Loucy (cell line): Measurements from ENCODE around the gene NIT2.

Experiments used
- H2AFZ ChIP-seq: fragments of 200-600 bp; sonication (generic); 2 replicates; pipeline ENCODE4 v1.6.0; 2016; ENCODE audit warnings: antibody characterized with exemption, mild to moderate bottlenecking, low read length, moderate library complexity
- H3F3A ChIP-seq: fragments of 200-600 bp; 2 replicates; pipeline ENCODE4 v1.6.0; 2016; ENCODE audit warnings: antibody characterized with exemption, low read depth, mild to moderate bottlenecking
- H3K27me3 ChIP-seq: fragments of 200-600 bp; sonication (generic); 2 replicates; pipeline ENCODE4 v1.6.1; 2014; ENCODE audit warnings: low read length, mild to moderate bottlenecking; ENCODE audit not compliant: insufficient read depth, poor library complexity, severe bottlenecking
- H3K36me3 ChIP-seq: fragments of 200-600 bp; sonication (generic); 2 replicates; pipeline ENCODE4 v1.6.1; 2016; ENCODE audit warnings: low read length; ENCODE audit not compliant: insufficient read depth
- H3K4me1 ChIP-seq: fragments of 200-600 bp; sonication (generic); 2 replicates; pipeline ENCODE4 v1.5.1; 2014; ENCODE audit warnings: low read length, mild to moderate bottlenecking; ENCODE audit not compliant: insufficient read depth, poor library complexity, severe bottlenecking
- H3K4me2 ChIP-seq: fragments of 200-600 bp; sonication (generic); 2 replicates; pipeline ENCODE4 v1.6.0; 2014; ENCODE audit warnings: antibody characterized with exemption, low read length, low read depth, mild to moderate bottlenecking; ENCODE audit not compliant: poor library complexity, severe bottlenecking
- H3K4me3 ChIP-seq: fragments of 200-600 bp; sonication (generic); 2 replicates; pipeline ENCODE4 v1.5.1; 2014; ENCODE audit warnings: low read length, mild to moderate bottlenecking, mixed read lengths; ENCODE audit not compliant: poor library complexity, severe bottlenecking
- H3K79me2 ChIP-seq: fragments of 200-600 bp; sonication (generic); 2 replicates; pipeline ENCODE4 v1.6.1; 2014; ENCODE audit warnings: low read length; ENCODE audit not compliant: insufficient read depth
- H3K9ac ChIP-seq: fragments of 200-600 bp; sonication (generic); 2 replicates; pipeline ENCODE4 v1.6.0; 2014; ENCODE audit warnings: mild to moderate bottlenecking, low read depth, low read length, moderate library complexity; ENCODE audit not compliant: poor library complexity, severe bottlenecking
- H3K9me2 ChIP-seq: fragments of 200-600 bp; sonication (generic); replicated peaks from 2 replicates; pipeline ENCODE4 v1.6.1; 2016; ENCODE audit warnings: low read depth, low read length, mixed read lengths
- H3K9me3 ChIP-seq: fragments of 200-600 bp; sonication (generic); 2 replicates; pipeline ENCODE4 v1.6.1; 2014; ENCODE audit warnings: mild to moderate bottlenecking, antibody characterized with exemption, low read length, low read depth; ENCODE audit not compliant: insufficient read depth
- H4K20me1 ChIP-seq: fragments of 200-600 bp; sonication (generic); 2 replicates; pipeline ENCODE4 v1.6.0; 2014; ENCODE audit warnings: antibody characterized with exemption, low read length, mild to moderate bottlenecking; ENCODE audit not compliant: insufficient read depth, poor library complexity, severe bottlenecking
- CTCF ChIP-seq: fragments of 200-600 bp; sonication (generic); conservative IDR thresholded peaks from 2 replicates; pipeline ENCODE4 v1.5.1; 2014; ENCODE audit warnings: mild to moderate bottlenecking, antibody characterized with exemption, low read length
- EZH2phosphoT487 ChIP-seq: fragments of 200-600 bp; IDR thresholded peaks from 2 replicates; pipeline ENCODE4 v1.6.1; 2018; ENCODE audit warnings: antibody characterized with exemption, mild to moderate bottlenecking, moderate library complexity, borderline replicate concordance

The NIT2 gene

GRCh38 chr3:100316641-100317069 lies 17.9 kb upstream of the NIT2 start:
- H3K9ac ChIP-seq = no peak overlapping the region
- H3K79me2 ChIP-seq = no peaks in the 10 kb centered on the region
- no peaks in the 10 kb centered on the region for H3K27me3 ChIP-seq
- TF ChIP-seq EZH2phosphoT487 (no peak), CTCF (peak; percentile 72)
- peaks cover 24% of the 10 kb centered on the region; the same call in 1 of the 2 replicates for H3K36me3 ChIP-seq
- H3K9me2 ChIP-seq = no peaks in the 10 kb centered on the region
- no peaks in the 10 kb centered on the region for H4K20me1 ChIP-seq
- no peaks in the 10 kb centered on the region for H3F3A ChIP-seq
- H3K9me3 ChIP-seq = no peaks in the 10 kb centered on the region
- H3K4me3 ChIP-seq = no peak overlapping the region
- H2AFZ ChIP-seq = no peak overlapping the region
- no peaks in the 10 kb centered on the region for H3K4me1 ChIP-seq
- H3K4me2 ChIP-seq = no peak overlapping the region

GRCh38 chr3:100317912-100318311 lies 16.6 kb upstream of the NIT2 start:
- Histone ChIP-seq H3K4me1 (no peaks in the 10 kb centered on the region), H3K4me3 (no peak overlapping the region), H2AFZ (no peak overlapping the region), H3K27me3 (no peaks in the 10 kb centered on the region), H4K20me1 (no peaks in the 10 kb centered on the region), H3F3A (no peaks in the 10 kb centered on the region), H3K9me2 (no peaks in the 10 kb centered on the region), H3K9ac (no peak overlapping the region), H3K4me2 (no peak overlapping the region), H3K79me2 (no peaks in the 10 kb centered on the region), H3K9me3 (no peaks in the 10 kb centered on the region), H3K36me3 (peaks cover 24% of the 10 kb centered on the region; the same call in 1 of the 2 replicates)
- no peak for TF ChIP-seq EZH2phosphoT487
- TF ChIP-seq CTCF = no peak

- H3K4me3 ChIP-seq = no peak overlapping the region
- H3F3A ChIP-seq = no peaks in the 10 kb centered on the region
- no peaks in the 10 kb centered on the region for H3K9me2 ChIP-seq
- H3K9ac ChIP-seq = no peak overlapping the region
- H3K27me3 ChIP-seq = no peaks in the 10 kb centered on the region
- no peaks in the 10 kb centered on the region for H4K20me1 ChIP-seq
- no peak overlapping the region for H2AFZ ChIP-seq
- H3K9me3 ChIP-seq = no peaks in the 10 kb centered on the region
- H3K36me3 ChIP-seq = peaks cover 24% of the 10 kb centered on the region; the same call in 1 of the 2 replicates
- H3K4me2 ChIP-seq = no peak overlapping the region
- H3K4me1 ChIP-seq = no peaks in the 10 kb centered on the region
- no peaks in the 10 kb centered on the region for H3K79me2 ChIP-seq
- TF ChIP-seq CTCF (no peak), EZH2phosphoT487 (no peak)
These were observed 14.6 kb upstream of the NIT2 start for GRCh38 chr3:100319951-100320350.
